ENCODE measurements around the gene SIN3B. TPM values are rescaled to one million over a fixed set of nuclear protein-coding genes. Genes with fewer than 3 reads are reported as not detected.

SIN3B gene
- total RNA-seq, 1 donor from 2014 or later, result 18.4 TPM

DNA sequence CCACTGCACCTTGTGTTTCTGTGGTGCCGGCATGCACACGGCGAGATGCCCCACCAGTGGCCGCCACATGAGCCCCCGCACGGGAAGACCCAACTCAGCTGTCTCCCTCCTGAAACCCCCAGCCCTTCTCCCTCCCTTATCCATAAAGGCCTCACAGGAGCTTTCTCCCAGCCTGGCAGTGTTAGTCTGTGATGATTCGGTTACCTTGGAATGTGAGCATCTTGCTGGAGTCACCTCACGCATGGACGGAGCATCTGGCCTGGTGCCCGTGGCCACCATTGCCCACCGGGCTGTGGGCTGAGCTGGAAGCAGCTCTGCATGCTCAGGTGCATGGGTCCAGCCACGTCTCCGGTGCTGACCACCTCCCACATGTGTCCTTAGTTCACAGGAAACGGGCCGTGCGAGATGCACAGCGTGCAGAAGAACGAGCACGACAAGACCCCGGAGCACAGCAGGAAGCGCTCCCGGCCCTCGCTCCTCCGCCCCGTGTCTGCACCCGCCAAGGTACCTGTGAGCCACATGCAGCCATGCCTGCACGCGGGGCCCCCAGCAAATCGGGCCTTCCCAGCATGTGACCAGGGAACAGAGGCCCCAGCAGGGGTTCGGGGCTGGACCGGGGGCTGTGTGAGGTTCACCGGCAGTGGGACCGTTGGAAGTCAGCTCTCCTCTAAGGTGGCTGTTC lies 22.0 kb downstream of the SIN3B start:
- FAIRE-seq (no peak), DNase-seq (ENCODE audit: low read depth) (no peak)
- peaks cover 42% of the 10 kb centered on the region for H3K36me3 ChIP-seq (ENCODE audit: control insufficient read depth, insufficient read depth, low read length)
- TF ChIP-seq, protein P1, sequence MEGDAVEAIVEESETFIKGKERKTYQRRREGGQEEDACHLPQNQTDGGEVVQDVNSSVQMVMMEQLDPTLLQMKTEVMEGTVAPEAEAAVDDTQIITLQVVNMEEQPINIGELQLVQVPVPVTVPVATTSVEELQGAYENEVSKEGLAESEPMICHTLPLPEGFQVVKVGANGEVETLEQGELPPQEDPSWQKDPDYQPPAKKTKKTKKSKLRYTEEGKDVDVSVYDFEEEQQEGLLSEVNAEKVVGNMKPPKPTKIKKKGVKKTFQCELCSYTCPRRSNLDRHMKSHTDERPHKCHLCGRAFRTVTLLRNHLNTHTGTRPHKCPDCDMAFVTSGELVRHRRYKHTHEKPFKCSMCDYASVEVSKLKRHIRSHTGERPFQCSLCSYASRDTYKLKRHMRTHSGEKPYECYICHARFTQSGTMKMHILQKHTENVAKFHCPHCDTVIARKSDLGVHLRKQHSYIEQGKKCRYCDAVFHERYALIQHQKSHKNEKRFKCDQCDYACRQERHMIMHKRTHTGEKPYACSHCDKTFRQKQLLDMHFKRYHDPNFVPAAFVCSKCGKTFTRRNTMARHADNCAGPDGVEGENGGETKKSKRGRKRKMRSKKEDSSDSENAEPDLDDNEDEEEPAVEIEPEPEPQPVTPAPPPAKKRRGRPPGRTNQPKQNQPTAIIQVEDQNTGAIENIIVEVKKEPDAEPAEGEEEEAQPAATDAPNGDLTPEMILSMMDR (IDR thresholded peaks at IDR 0.05; ENCODE audit: insufficient read depth, low read length, severe bottlenecking), result no peak
- no peak overlapping the region for H3K4me3 ChIP-seq (ENCODE audit: low read depth, low read length)
- no peaks in the 10 kb centered on the region for H3K27me3 ChIP-seq (ENCODE audit: control insufficient read depth, insufficient read depth, low read length)

DNA sequence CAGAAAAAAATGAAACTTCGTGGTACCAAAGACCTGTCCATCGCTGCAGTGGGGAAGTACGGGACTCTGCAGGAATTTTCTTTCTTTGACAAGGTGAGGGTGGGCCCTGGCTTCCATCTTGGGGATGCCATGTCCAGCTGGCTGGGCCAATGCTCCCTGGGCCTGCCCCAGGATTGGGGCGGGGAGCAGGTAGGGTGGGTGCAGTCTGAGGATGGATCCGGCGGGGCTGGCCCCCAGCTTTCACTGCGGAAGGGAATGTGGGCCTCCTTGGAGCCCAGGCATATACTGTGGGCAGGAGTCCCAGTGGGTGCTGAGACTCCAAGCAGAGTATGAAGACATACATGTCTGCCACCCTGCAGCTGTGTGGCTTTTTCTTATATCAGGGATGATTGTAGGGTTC lies 23.9 kb downstream of the SIN3B start:
- DNase-seq (ENCODE audit: low read depth) (no peak), FAIRE-seq (no peak)
- no peaks in the 10 kb centered on the region for H3K27me3 ChIP-seq (ENCODE audit: control insufficient read depth, insufficient read depth, low read length)
- TF ChIP-seq, protein P1 (IDR thresholded peaks at IDR 0.05; ENCODE audit: insufficient read depth, low read length, severe bottlenecking), result no peak
- H3K4me3 ChIP-seq (ENCODE audit: low read depth, low read length), result no peak overlapping the region
- peaks cover 33% of the 10 kb centered on the region for H3K36me3 ChIP-seq (ENCODE audit: control insufficient read depth, insufficient read depth, low read length)

DNA sequence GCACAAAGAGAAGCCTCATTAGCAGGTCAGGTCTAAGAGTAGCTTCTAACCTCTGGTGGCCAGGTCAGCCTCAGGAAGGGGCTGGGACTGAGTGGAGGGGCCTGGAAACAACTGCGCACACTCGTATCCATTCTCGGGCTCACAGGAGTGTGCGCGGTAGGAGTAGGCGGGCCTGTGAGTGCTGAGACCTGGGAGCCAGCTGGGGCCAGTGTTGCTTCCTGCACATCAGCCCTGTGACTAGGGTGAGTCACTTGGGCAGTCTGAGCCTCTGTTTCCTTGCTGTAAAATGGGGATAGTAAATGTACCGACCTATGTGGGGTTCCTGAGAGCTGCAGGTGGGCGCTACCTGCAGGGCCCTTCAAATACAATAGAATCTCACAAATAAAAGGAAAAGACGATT lies 26.9 kb downstream of the SIN3B start:
- FAIRE-seq (no peak), DNase-seq (ENCODE audit: low read depth) (no peak)
- TF ChIP-seq, protein P1 (IDR thresholded peaks at IDR 0.05; ENCODE audit: insufficient read depth, low read length, severe bottlenecking), result no peak
- Histone ChIP-seq H3K36me3 (ENCODE audit: control insufficient read depth, insufficient read depth, low read length) (peaks cover 28% of the 10 kb centered on the region), H3K27me3 (ENCODE audit: control insufficient read depth, insufficient read depth, low read length) (no peaks in the 10 kb centered on the region), H3K4me3 (ENCODE audit: low read depth, low read length) (no peak overlapping the region)

DNA sequence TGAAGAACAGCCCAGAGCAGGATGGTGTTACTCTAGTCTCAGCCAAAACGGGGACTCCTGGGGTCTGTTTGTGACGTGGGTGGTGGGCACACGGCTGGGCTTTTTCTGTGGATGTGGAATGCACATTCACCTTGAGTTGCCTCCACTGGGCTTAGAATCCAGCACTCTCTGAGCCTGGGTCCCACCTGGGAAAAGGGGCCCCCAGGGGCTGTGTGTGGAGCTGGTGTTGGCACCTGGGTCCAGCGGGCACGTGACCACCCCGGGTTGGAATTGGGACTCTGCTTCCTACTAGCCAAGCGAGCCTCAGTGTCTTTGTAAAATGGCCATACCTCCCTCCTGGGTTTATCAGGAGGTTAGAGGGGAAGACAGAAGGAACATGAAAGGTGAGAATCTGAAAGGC lies 30.4 kb downstream of the SIN3B start:
- peaks cover 26% of the 10 kb centered on the region for H3K36me3 ChIP-seq (ENCODE audit: control insufficient read depth, insufficient read depth, low read length)
- TF ChIP-seq, protein P1 (IDR thresholded peaks at IDR 0.05; ENCODE audit: insufficient read depth, low read length, severe bottlenecking), result no peak

DNA sequence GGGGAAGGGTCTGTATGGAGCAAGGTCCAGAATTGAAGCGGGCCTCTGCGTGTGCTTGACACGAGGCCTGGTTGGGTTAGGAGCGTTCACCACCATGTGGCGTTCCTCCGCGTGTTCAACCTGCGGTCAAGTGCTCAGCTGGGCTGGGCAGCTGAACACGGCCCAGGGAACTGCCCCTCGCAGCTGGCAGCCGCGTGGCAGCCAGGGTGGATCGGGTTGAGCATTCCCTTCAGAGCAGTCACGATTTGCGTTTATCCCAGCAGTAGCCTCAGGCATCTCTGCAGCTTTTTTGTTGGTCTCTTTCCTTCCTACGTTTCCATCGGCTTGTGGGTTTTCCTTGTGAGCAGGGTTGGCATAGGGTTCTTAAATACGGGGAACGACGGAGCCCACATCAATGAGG lies 30.9 kb downstream of the SIN3B start:
- H3K4me3 ChIP-seq (ENCODE audit: low read depth, low read length), result no peak overlapping the region
- TF ChIP-seq, protein P1 (IDR thresholded peaks at IDR 0.05; ENCODE audit: insufficient read depth, low read length, severe bottlenecking), result no peak
- H3K36me3 ChIP-seq (ENCODE audit: control insufficient read depth, insufficient read depth, low read length), result peaks cover 25% of the 10 kb centered on the region
- H3K27me3 ChIP-seq (ENCODE audit: control insufficient read depth, insufficient read depth, low read length), result no peaks in the 10 kb centered on the region
- no peak for DNase-seq (ENCODE audit: low read depth)
- peak; percentile 68 for FAIRE-seq

More for the DNA sequence above, 30.4 kb downstream of the SIN3B start:
- Histone ChIP-seq H3K27me3 (ENCODE audit: control insufficient read depth, insufficient read depth, low read length) (no peaks in the 10 kb centered on the region), H3K4me3 (ENCODE audit: low read depth, low read length) (no peak overlapping the region)
- no peak for FAIRE-seq
- no peak for DNase-seq (ENCODE audit: low read depth)

DNA sequence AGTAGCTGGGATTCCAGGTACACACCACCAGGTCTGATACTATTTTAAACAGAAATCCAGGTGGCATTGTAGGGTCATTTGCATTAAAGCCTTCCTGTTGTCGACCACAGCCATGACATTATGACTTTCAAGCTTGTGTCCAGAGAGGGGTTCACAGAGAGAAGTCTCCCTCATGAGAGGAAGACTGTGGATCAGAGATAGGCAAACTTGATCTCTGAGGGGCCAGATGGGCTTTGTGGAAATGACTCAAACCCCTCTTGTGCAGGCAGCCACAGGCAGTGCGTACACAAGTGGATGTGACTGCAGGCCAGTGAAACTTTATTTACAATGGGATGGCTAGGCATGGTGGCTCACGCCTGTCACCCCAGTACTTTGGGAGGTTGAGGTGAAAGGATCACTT lies 31.8 kb downstream of the SIN3B start:
- H3K27me3 ChIP-seq (ENCODE audit: control insufficient read depth, insufficient read depth, low read length), result no peaks in the 10 kb centered on the region
- FAIRE-seq (no peak), DNase-seq (ENCODE audit: low read depth) (no peak)
- H3K36me3 ChIP-seq (ENCODE audit: control insufficient read depth, insufficient read depth, low read length), result peaks cover 32% of the 10 kb centered on the region
- no peak overlapping the region for H3K4me3 ChIP-seq (ENCODE audit: low read depth, low read length)
- TF ChIP-seq, protein P1 (IDR thresholded peaks at IDR 0.05; ENCODE audit: insufficient read depth, low read length, severe bottlenecking), result no peak

Data from bronchial epithelial cell (primary cell).